Measurements from ENCODE around the gene RPL9.

The RPL9 gene

GRCh38 chr4:39456946-39457763 is 1.6 kb downstream of the RPL9 start:
- TF ChIP-seq CTCF (IDR thresholded peaks at IDR 0.05; ENCODE audit: insufficient read depth, low read length, poor library complexity, severe bottlenecking), result no peak
- H3K36me3 ChIP-seq (ENCODE audit: control insufficient read depth, insufficient read depth, low read length), result peaks cover 16% of the 10 kb centered on the region
- DNase-seq (ENCODE audit: extremely low read depth, insufficient read length), result no peak
- H3K4me3 ChIP-seq (replicated peaks; ENCODE audit: low read depth, low read length), result peak overlapping the region; percentile 75
- no peaks in the 10 kb centered on the region for H3K27me3 ChIP-seq (replicated peaks; ENCODE audit: control insufficient read depth, insufficient read depth, low read length)

GRCh38 chr4:39455486-39455885 is 3.2 kb downstream of the RPL9 start:
- DNase-seq (ENCODE audit: extremely low read depth, insufficient read length), result no peak
- Histone ChIP-seq H3K27me3 (replicated peaks; ENCODE audit: control insufficient read depth, insufficient read depth, low read length) (no peaks in the 10 kb centered on the region), H3K36me3 (ENCODE audit: control insufficient read depth, insufficient read depth, low read length) (peaks cover 22% of the 10 kb centered on the region), H3K4me3 (replicated peaks; ENCODE audit: low read depth, low read length) (no peak overlapping the region)
- TF ChIP-seq CTCF (IDR thresholded peaks at IDR 0.05; ENCODE audit: insufficient read depth, low read length, poor library complexity, severe bottlenecking), result no peak

GRCh38 chr4:39453738-39454137 is 5.0 kb downstream of the RPL9 start:
- peaks cover 22% of the 10 kb centered on the region for H3K36me3 ChIP-seq (ENCODE audit: control insufficient read depth, insufficient read depth, low read length)
- no peak for TF ChIP-seq CTCF (IDR thresholded peaks at IDR 0.05; ENCODE audit: insufficient read depth, low read length, poor library complexity, severe bottlenecking)

GRCh38 chr4:39452860-39453587 is 5.7 kb downstream of the RPL9 start:
- no peak for DNase-seq (ENCODE audit: extremely low read depth, insufficient read length)
- TF ChIP-seq CTCF (IDR thresholded peaks at IDR 0.05; ENCODE audit: insufficient read depth, low read length, poor library complexity, severe bottlenecking), result no peak
- Histone ChIP-seq H3K36me3 (ENCODE audit: control insufficient read depth, insufficient read depth, low read length) (peaks cover 22% of the 10 kb centered on the region), H3K27me3 (replicated peaks; ENCODE audit: control insufficient read depth, insufficient read depth, low read length) (no peaks in the 10 kb centered on the region), H3K4me3 (replicated peaks; ENCODE audit: low read depth, low read length) (no peak overlapping the region)

More at GRCh38 chr4:39453738-39454137, 5.0 kb downstream of the RPL9 start:
- H3K27me3 ChIP-seq (replicated peaks; ENCODE audit: control insufficient read depth, insufficient read depth, low read length), result no peaks in the 10 kb centered on the region
- no peak for DNase-seq (ENCODE audit: extremely low read depth, insufficient read length)
- no peak overlapping the region for H3K4me3 ChIP-seq (replicated peaks; ENCODE audit: low read depth, low read length)

- H3K4me3 ChIP-seq (replicated peaks; ENCODE audit: low read depth, low read length), result no peak overlapping the region
- peaks cover 22% of the 10 kb centered on the region for H3K36me3 ChIP-seq (ENCODE audit: control insufficient read depth, insufficient read depth, low read length)
- H3K27me3 ChIP-seq (replicated peaks; ENCODE audit: control insufficient read depth, insufficient read depth, low read length), result no peaks in the 10 kb centered on the region
- TF ChIP-seq CTCF (IDR thresholded peaks at IDR 0.05; ENCODE audit: insufficient read depth, low read length, poor library complexity, severe bottlenecking), result no peak
- no peak for DNase-seq (ENCODE audit: extremely low read depth, insufficient read length)
Observed at GRCh38 chr4:39452153-39452859, 6.4 kb downstream of the RPL9 start.
